ENCODE data around the gene TCP11. TPM values are rescaled to one million over a fixed set of nuclear protein-coding genes. Genes with fewer than 3 reads are reported as not detected.

TCP11 gene
- total and polyA plus RNA-seq, 2 of the 13 experiments (the other 11 are each of a cell fraction or from before 2014, with no cell fraction given) = 0.04 TPM; not detected in 1

DNA sequence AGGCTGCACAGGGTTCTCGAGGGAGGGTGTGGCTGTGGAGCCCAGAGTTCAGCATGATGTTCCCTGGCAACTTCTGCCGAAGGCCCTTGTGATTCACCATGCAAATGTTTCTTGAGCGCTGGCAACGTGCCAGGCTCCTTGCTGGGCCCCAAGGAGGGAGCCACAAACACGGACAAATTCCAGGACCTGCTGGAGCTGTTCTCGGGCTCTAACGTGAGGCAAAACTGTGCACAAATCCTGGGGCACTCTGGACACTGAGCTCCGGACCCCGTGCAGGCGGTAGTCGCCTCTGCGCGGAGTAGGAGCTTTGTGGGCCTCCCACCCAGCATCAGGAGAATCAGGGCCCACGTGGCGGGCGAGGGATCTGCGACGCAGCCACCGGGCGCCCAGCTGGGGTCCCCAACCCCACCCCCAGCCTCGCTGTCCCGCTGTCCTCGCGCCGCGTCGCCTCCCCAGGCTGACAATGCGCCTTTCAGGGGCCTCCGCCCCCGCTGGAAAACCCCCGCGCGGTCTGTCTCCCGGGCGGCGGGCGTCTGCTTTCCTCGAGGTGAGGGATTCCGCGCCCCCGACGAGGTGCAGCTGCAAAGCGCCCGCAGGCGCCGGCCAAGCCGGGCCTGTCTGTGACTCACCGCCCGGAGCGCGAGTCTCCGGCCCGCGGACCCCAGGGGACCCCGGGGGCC lies 40.9 kb upstream of the TCP11 start:
- Histone ChIP-seq H4K20me1 (ENCODE audit: insufficient read depth, low read length) (no peaks in the 10 kb centered on the region), H3K79me2 (ENCODE audit: insufficient read depth, low read length) (no peaks in the 10 kb centered on the region), H3K27me3 (ENCODE audit: control insufficient read depth in 1 of 2, insufficient read depth in 2 of 2, low read length in 2 of 2) (peaks cover 0 to 11% of the 10 kb centered on the region in 2 experiments; a peak in 3 of 5 replicates), H3K36me3 (replicated peaks in 1 of 2; ENCODE audit: control insufficient read depth in 1 of 2, insufficient read depth in 2 of 2, low read length in 2 of 2) (no peaks in the 10 kb centered on the region), H2AFZ (ENCODE audit: low read length) (no peak overlapping the region), H3K4me2 (ENCODE audit: low read depth, low read length) (peak overlapping the region; percentile 22), H3K4me1 (ENCODE audit: insufficient read depth, low read length) (peaks cover 32% of the 10 kb centered on the region), H3K9ac (ENCODE audit: insufficient read depth, low read depth, low read length) (no peak overlapping the region), H3K9me3 (ENCODE audit: low read length) (no peaks in the 10 kb centered on the region), H3K4me3 (replicated peaks in 1 of 3; ENCODE audit: insufficient read depth in 1 of 3, low read depth in 2 of 3, low read length in 3 of 3) (no peak overlapping the region), H3K27ac (ENCODE audit: extremely low read length, insufficient read depth, low read length) (no peak overlapping the region)
- intact Hi-C loops (cut with micrococcal nuclease; ENCODE audit: unreplicated experiment) (no loop called here), in situ Hi-C loops (cut with HindIII; ENCODE audit: extremely low pct_ligation_motif_present, low pct_unique_long_range_greater_than_20kb) (no loop called here)
- ATAC-seq (no peak), FAIRE-seq (no peak), DNase-seq (ENCODE audit: low spot score) (no peak)
- no TSS peak for BruUV-seq (replicated peaks)
- POLR2A ChIA-PET = no interaction called here
- CTCF ChIA-PET (ENCODE audit: low intra/inter-chr PET ratio, low total read pairs) = no interaction called here
- WGBS (ENCODE audit: low lambda C conversion rate) = 79% methylated on average over 48 of the region's 55 CpGs
- TF ChIP-seq LCORL (IDR thresholded peaks at IDR 0.05) (peak; percentile 56; the same call in 1 of the 2 replicates), LCORL (CRISPR knock-in tag; IDR thresholded peaks at IDR 0.05) (no peak), ZNF30 (CRISPR knock-in tag; IDR thresholded peaks at IDR 0.05) (no peak), ZNF326 (CRISPR knock-in tag; IDR thresholded peaks at IDR 0.05; ENCODE audit: borderline replicate concordance) (no peak), U2AF2 (IDR thresholded peaks at IDR 0.05; ENCODE audit: low read depth, low read length) (no peak), NRL (CRISPR knock-in tag; IDR thresholded peaks at IDR 0.05; ENCODE audit: borderline replicate concordance) (0 out of 2 replicates have a peak, but pooled peaks have one; percentile 43), DDIT3 (CRISPR knock-in tag; IDR thresholded peaks at IDR 0.05) (no peak), ZNF891 (CRISPR knock-in tag; IDR thresholded peaks at IDR 0.05) (0 out of 2 replicates have a peak, but pooled peaks have one; percentile 37), AKNA (CRISPR knock-in tag; IDR thresholded peaks at IDR 0.05; ENCODE audit: borderline replicate concordance) (no peak)

Data from HepG2 (cell line).